Neural cell (in vitro differentiated cells): ENCODE results near the gene SLC44A1. TPM values are rescaled to one million over a fixed set of nuclear protein-coding genes. Genes with fewer than 3 reads are reported as not detected.

ENCODE experiments used
- H2AFZ ChIP-seq: fragments of 200-600, 300-800 bp; sonication (generic), shearing (Covaris generic); 2 replicates; pipeline ENCODE4 v1.6.0; 2014; ENCODE audit warnings: low read depth, mild to moderate bottlenecking, antibody characterized with exemption, low read length, moderate library complexity
- H3F3A ChIP-seq: fragments of 200-600 bp; shearing (Covaris generic); 2 replicates; pipeline ENCODE4 v1.6.1; 2016; ENCODE audit warnings: mild to moderate bottlenecking, moderate library complexity, mixed read lengths, antibody characterized with exemption, low read length; ENCODE audit not compliant: insufficient read depth, poor library complexity, severe bottlenecking
- H3K27ac ChIP-seq: fragments of 200-600, 300-800 bp; sonication (generic), shearing (Covaris generic); 2 replicates; pipeline ENCODE4 v1.5.1; 2014; ENCODE audit warnings: mild to moderate bottlenecking, low read length, moderate library complexity
- H3K27me3 ChIP-seq: fragments of 300-800, 200-600 bp; sonication (generic), shearing (Covaris generic); 2 replicates; pipeline ENCODE4 v1.6.0; 2014; ENCODE audit warnings: mild to moderate bottlenecking, low read depth, low read length, moderate library complexity; ENCODE audit not compliant: insufficient read depth
- H3K36me3 ChIP-seq: fragments of 300-800, 200-600 bp; sonication (generic), shearing (Covaris generic); 2 replicates; pipeline ENCODE4 v1.5.1; 2014; ENCODE audit warnings: mild to moderate bottlenecking, antibody characterized with exemption, low read length, moderate library complexity; ENCODE audit not compliant: insufficient read depth
- H3K4me2 ChIP-seq: fragments of 300-800, 200-600 bp; sonication (generic), shearing (Covaris generic); 2 replicates; pipeline ENCODE4 v1.6.0; 2014; ENCODE audit warnings: mild to moderate bottlenecking, low read length
- H3K4me3 ChIP-seq: fragments of 300-800, 200-600 bp; sonication (generic), shearing (Covaris generic); 2 replicates; pipeline ENCODE4 v1.5.1; 2014; ENCODE audit warnings: mild to moderate bottlenecking, low read length, moderate library complexity
- H3K79me2 ChIP-seq: fragments of 200-600 bp; shearing (Covaris generic); replicated peaks from 2 replicates; pipeline ENCODE4 v1.6.0; 2014; ENCODE audit warnings: mild to moderate bottlenecking, low read length, moderate library complexity; ENCODE audit not compliant: insufficient read depth
- H3K9ac ChIP-seq: fragments of 300-800, 200-600 bp; sonication (generic), shearing (Covaris generic); 2 replicates; pipeline ENCODE4 v1.6.1; 2016; ENCODE audit warnings: mild to moderate bottlenecking, low read length, mixed read lengths
- H3K9me2 ChIP-seq: fragments of 200-600 bp; shearing (Covaris generic); 2 replicates; pipeline ENCODE4 v1.6.1; 2016; ENCODE audit warnings: mild to moderate bottlenecking, low read length, mixed read lengths; ENCODE audit not compliant: insufficient read depth
- H3K9me3 ChIP-seq: fragments of 200-600, 300-800 bp; sonication (generic), shearing (Covaris generic); 2 replicates; pipeline ENCODE4 v1.6.1; 2016; ENCODE audit warnings: mild to moderate bottlenecking, mixed run types, low read length, moderate library complexity, mixed read lengths
- H4K20me1 ChIP-seq: fragments of 200-600 bp; shearing (Covaris generic); 2 replicates; pipeline ENCODE4 v1.6.1; 2016; ENCODE audit warnings: mild to moderate bottlenecking, mixed run types; ENCODE audit not compliant: insufficient read depth
- CTCF ChIP-seq: fragments of 450-650 bp; IDR thresholded peaks from 2 replicates; pipeline ENCODE4 v1.5.1; 2014; ENCODE audit warnings: antibody characterized with exemption, mild to moderate bottlenecking, moderate library complexity; ENCODE audit not compliant: poor library complexity, severe bottlenecking
- EZH2 ChIP-seq: fragments of 200-600, 300-800 bp; shearing (Covaris generic), sonication (generic); IDR thresholded peaks from 2 replicates; pipeline ENCODE4 v1.6.1; 2014; ENCODE audit warnings: antibody characterized with exemption, low read length, borderline replicate concordance, mild to moderate bottlenecking; ENCODE audit not compliant: insufficient read depth, poor library complexity, severe bottlenecking
- MXI1 ChIP-seq: fragments of 450-650 bp; conservative IDR thresholded peaks from 2 replicates; pipeline ENCODE4 v1.6.1; 2014; ENCODE audit warnings: antibody characterized with exemption, mild to moderate bottlenecking; ENCODE audit not compliant: poor library complexity, severe bottlenecking
- POLR2AphosphoS5 ChIP-seq: IDR thresholded peaks from 2 replicates; pipeline ENCODE4 v1.6.1; 2012
- RAD21 ChIP-seq: fragments of 450-650 bp; conservative IDR thresholded peaks from 2 replicates; pipeline ENCODE4 v1.6.1; 2014; ENCODE audit warnings: antibody characterized with exemption, mild to moderate bottlenecking, moderate library complexity
- REST ChIP-seq: IDR thresholded peaks from 2 replicates; pipeline ENCODE4 v1.6.1; 2012; ENCODE audit warnings: borderline replicate concordance
- polyA plus RNA-seq: library from polyadenylated mRNA; depleted of rRNA; stranded (reverse); fragments of >200 nt; gene quantifications from 2 replicates; pipeline ENCODE4 v1.2.3, GENCODE V29; 2014

SLC44A1 gene
- polyA plus RNA-seq, 1 donor from 2014 or later: 3.9 TPM

GRCh38 chr9:105361873-105362272 is 117.4 kb downstream of the SLC44A1 start:
- no peak overlapping the region for H3K9ac ChIP-seq
- H3K27ac ChIP-seq: no peak overlapping the region
- no peaks in the 10 kb centered on the region for H4K20me1 ChIP-seq
- TF ChIP-seq POLR2AphosphoS5: no peak
- no peak for TF ChIP-seq MXI1
- no peak for TF ChIP-seq RAD21
- no peak for TF ChIP-seq CTCF
- TF ChIP-seq EZH2: no peak
- H3K4me3 ChIP-seq: no peak overlapping the region
- no peaks in the 10 kb centered on the region for H3F3A ChIP-seq
- H3K4me2 ChIP-seq: no peak overlapping the region
- H3K36me3 ChIP-seq: peaks cover 3% of the 10 kb centered on the region
- no peak overlapping the region for H2AFZ ChIP-seq
- no peaks in the 10 kb centered on the region for H3K27me3 ChIP-seq
- H3K9me3 ChIP-seq: no peaks in the 10 kb centered on the region
- H3K79me2 ChIP-seq: no peaks in the 10 kb centered on the region
- H3K9me2 ChIP-seq: no peaks in the 10 kb centered on the region

GRCh38 chr9:105362470-105362869 is 118.0 kb downstream of the SLC44A1 start:
- no peak overlapping the region for H3K4me3 ChIP-seq
- no peak overlapping the region for H3K27ac ChIP-seq
- no peaks in the 10 kb centered on the region for H3F3A ChIP-seq
- H2AFZ ChIP-seq: no peak overlapping the region
- H3K4me2 ChIP-seq: no peak overlapping the region
- H3K79me2 ChIP-seq: no peaks in the 10 kb centered on the region
- H3K36me3 ChIP-seq: peaks cover 3% of the 10 kb centered on the region
- TF ChIP-seq CTCF: no peak
- TF ChIP-seq EZH2: no peak
- no peak for TF ChIP-seq POLR2AphosphoS5
- TF ChIP-seq REST: no peak
- no peaks in the 10 kb centered on the region for H3K27me3 ChIP-seq
- H3K9ac ChIP-seq: no peak overlapping the region
- no peaks in the 10 kb centered on the region for H4K20me1 ChIP-seq
- no peaks in the 10 kb centered on the region for H3K9me2 ChIP-seq
- H3K9me3 ChIP-seq: no peaks in the 10 kb centered on the region
